OCI-LY7 (cell line): Measurements from ENCODE around the gene INTS14.

Experiments
- EZH2phosphoT487 ChIP-seq: fragments of 200-600 bp; sonication (generic); IDR thresholded peaks from 2 replicates; pipeline ENCODE4 v1.6.1; 2018; ENCODE audit warnings: low read depth, borderline replicate concordance, mild to moderate bottlenecking, mixed run types, antibody characterized with exemption, low read length, moderate library complexity, mixed read lengths
- TF ChIP-seq, protein P1 (sequence below): fragments of 200-600 bp; sonication (generic); conservative IDR thresholded peaks from 2 replicates; pipeline ENCODE4 v1.5.1; 2014; ENCODE audit warnings: mild to moderate bottlenecking, antibody characterized with exemption, low read length, moderate library complexity, mixed read lengths

DNA sequence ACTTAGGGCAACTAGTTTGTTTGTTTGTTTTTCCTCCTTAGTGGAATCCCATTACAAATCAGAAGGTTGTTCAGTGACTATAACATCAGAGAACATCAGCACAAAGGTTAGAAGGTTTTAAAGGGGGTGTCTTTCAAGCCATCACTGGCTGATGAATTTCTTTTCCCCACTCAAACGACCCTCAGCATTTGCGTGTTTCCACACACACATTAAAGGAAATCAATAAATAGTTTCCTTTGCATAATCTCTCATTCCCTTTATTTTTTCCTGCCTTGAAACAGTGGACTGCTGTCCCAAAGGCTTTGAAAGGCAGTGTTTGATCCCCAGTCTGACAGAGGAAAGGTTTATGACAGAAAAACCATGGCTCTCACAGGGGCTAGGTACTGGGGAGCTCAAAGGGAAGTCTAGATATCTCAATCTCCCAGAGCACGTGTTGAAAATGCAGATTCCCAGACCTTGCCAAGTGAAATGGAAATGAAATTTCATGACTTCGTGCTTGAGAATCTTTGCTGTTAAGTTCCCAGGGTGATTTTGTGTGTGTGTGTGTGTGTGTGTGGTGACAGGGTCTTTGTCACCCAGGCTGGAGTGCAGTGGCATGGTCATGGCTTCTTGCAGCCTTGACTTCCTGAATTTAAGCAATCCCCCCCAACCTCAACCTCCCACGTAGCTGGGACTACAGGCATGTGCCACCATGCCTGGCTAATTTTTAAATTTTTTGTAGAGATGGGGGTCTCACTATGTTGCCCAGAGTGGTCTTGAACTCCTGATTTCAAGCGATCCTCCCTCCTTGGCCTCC is 2.2 kb upstream of the INTS14 start:
- TF ChIP-seq, protein P1, sequence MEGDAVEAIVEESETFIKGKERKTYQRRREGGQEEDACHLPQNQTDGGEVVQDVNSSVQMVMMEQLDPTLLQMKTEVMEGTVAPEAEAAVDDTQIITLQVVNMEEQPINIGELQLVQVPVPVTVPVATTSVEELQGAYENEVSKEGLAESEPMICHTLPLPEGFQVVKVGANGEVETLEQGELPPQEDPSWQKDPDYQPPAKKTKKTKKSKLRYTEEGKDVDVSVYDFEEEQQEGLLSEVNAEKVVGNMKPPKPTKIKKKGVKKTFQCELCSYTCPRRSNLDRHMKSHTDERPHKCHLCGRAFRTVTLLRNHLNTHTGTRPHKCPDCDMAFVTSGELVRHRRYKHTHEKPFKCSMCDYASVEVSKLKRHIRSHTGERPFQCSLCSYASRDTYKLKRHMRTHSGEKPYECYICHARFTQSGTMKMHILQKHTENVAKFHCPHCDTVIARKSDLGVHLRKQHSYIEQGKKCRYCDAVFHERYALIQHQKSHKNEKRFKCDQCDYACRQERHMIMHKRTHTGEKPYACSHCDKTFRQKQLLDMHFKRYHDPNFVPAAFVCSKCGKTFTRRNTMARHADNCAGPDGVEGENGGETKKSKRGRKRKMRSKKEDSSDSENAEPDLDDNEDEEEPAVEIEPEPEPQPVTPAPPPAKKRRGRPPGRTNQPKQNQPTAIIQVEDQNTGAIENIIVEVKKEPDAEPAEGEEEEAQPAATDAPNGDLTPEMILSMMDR: no peak
- TF ChIP-seq EZH2phosphoT487: no peak
